Stimulated activated CD4-positive, alpha-beta T cell treated with anti-CD3 and anti-CD28 coated beads, TNF-alpha, amount 100 ng/mL, for 48 hours (primary cell): ENCODE results near the gene LHB.
A peak's percentile ranks its signal among the peaks of the same experiment; 100 is the strongest.
"Not testable (repeated sequence)": the region's sequence is repeated elsewhere in the genome, so short reads cannot be mapped to it uniquely, and the experiment has no call there.

Experiments used
- DNase-seq, 3 donors: peaks; one replicate each; pipeline ENCODE4 v3.0.0-alpha.2; 2020; ENCODE audit warnings: low read depth in 3 of 3

The LHB gene

GRCh38 chr19:49017041-49017665, at the start of gene LHB:
Gene LHB (minus strand): TSS chr19:49017091. CDS start chr19:49017081, 10 bp downstream.
- DNase-seq: no peak

GRCh38 chr19:49065905-49066512, 49.1 kb upstream of the LHB start:
- no peak for DNase-seq

GRCh38 chr19:49064768-49065611, 48.1 kb upstream of the LHB start, which contains the start of gene NTF4:
Gene NTF4 (minus strand): TSS chr19:49064818. CDS start chr19:49061997, 2,821 bp downstream.
- no peak for DNase-seq

GRCh38 chr19:49064029-49064629, 47.2 kb upstream of the LHB start:
- no peak for DNase-seq

- DNase-seq: no peak
Measured at GRCh38 chr19:49061445-49061844, 44.6 kb upstream of the LHB start.

- DNase-seq: no peak
Measured at GRCh38 chr19:49061000-49061399, 44.1 kb upstream of the LHB start.

GRCh38 chr19:49059053-49059452, 42.2 kb upstream of the LHB start:
- no peak for DNase-seq

GRCh38 chr19:49058562-49058961, 41.7 kb upstream of the LHB start:
- DNase-seq: peak in 1 of 3 donors; percentile 27

- DNase-seq: peak in 2 of 3 donors; percentile 33 to 36
Measured at GRCh38 chr19:49057636-49058234, 40.8 kb upstream of the LHB start, which contains the start of gene CGB7. Gene CGB7 (minus strand): TSS chr19:49057749. CDS start chr19:49055375, 2,374 bp downstream.

GRCh38 chr19:49056902-49057596, 40.2 kb upstream of the LHB start:
- DNase-seq: not testable (repeated sequence)

- DNase-seq: peak in 2 of 3 donors; percentile 19 to 28
Measured at GRCh38 chr19:49056101-49056901, 39.4 kb upstream of the LHB start.

- not testable (repeated sequence) for DNase-seq
Measured at GRCh38 chr19:49050376-49051033, 33.6 kb upstream of the LHB start.

- DNase-seq: not testable (repeated sequence)
Measured at GRCh38 chr19:49049834-49050233, 32.9 kb upstream of the LHB start.

- not testable (repeated sequence) for DNase-seq
Measured at GRCh38 chr19:49049011-49049410, 32.1 kb upstream of the LHB start, which contains the start of gene CGB8. Gene CGB8 (minus strand): TSS chr19:49049111. CDS start chr19:49048739, 372 bp downstream.

- not testable (repeated sequence) for DNase-seq
Measured at GRCh38 chr19:49043548-49043947, 26.7 kb upstream of the LHB start, which contains the start of gene CGB5. Gene CGB5 (plus strand): TSS chr19:49043848. CDS start chr19:49044210, 362 bp downstream.

GRCh38 chr19:49042666-49043065, 25.8 kb upstream of the LHB start:
- DNase-seq: not testable (repeated sequence)

- no peak for DNase-seq
Measured at GRCh38 chr19:49042177-49042576, 25.3 kb upstream of the LHB start.

- DNase-seq: not testable (repeated sequence)
Measured at GRCh38 chr19:49039736-49040135, 22.8 kb upstream of the LHB start.
